ENCODE data around the gene PLXNA3. TPM values are rescaled to one million over a fixed set of nuclear protein-coding genes. Genes with fewer than 3 reads are reported as not detected.

Gene PLXNA3
- total RNA-seq, 1 donor from 2014 or later = 16.7 TPM

- Histone ChIP-seq H3K4me3 (ENCODE audit: low read depth, low read length) (no peak overlapping the region), H3K36me3 (ENCODE audit: control insufficient read depth, insufficient read depth, low read length) (no peaks in the 10 kb centered on the region), H3K27me3 (ENCODE audit: control insufficient read depth, insufficient read depth, low read length) (no peaks in the 10 kb centered on the region)
- no peak for DNase-seq (ENCODE audit: low read depth)
- TF ChIP-seq CTCF (IDR thresholded peaks at IDR 0.05; ENCODE audit: insufficient read depth, low read length, poor library complexity, severe bottlenecking) = no peak
Measured at GRCh38 chrX:154506483-154507332, 48.6 kb downstream of the PLXNA3 start.

GRCh38 chrX:154507673-154508383, 49.7 kb downstream of the PLXNA3 start:
- no peaks in the 10 kb centered on the region for H3K27me3 ChIP-seq (ENCODE audit: control insufficient read depth, insufficient read depth, low read length)
- no peak overlapping the region for H3K4me3 ChIP-seq (ENCODE audit: low read depth, low read length)
- H3K36me3 ChIP-seq (ENCODE audit: control insufficient read depth, insufficient read depth, low read length) = no peaks in the 10 kb centered on the region
- no peak for TF ChIP-seq CTCF (IDR thresholded peaks at IDR 0.05; ENCODE audit: insufficient read depth, low read length, poor library complexity, severe bottlenecking)
- no peak for DNase-seq (ENCODE audit: low read depth)

GRCh38 chrX:154508384-154508745, 50.3 kb downstream of the PLXNA3 start:
- no peak for TF ChIP-seq CTCF (IDR thresholded peaks at IDR 0.05; ENCODE audit: insufficient read depth, low read length, poor library complexity, severe bottlenecking)
- no peak for DNase-seq (ENCODE audit: low read depth)
- no peaks in the 10 kb centered on the region for H3K36me3 ChIP-seq (ENCODE audit: control insufficient read depth, insufficient read depth, low read length)
- H3K4me3 ChIP-seq (ENCODE audit: low read depth, low read length) = no peak overlapping the region
- no peaks in the 10 kb centered on the region for H3K27me3 ChIP-seq (ENCODE audit: control insufficient read depth, insufficient read depth, low read length)

GRCh38 chrX:154509455-154509854, 51.4 kb downstream of the PLXNA3 start:
- H3K4me3 ChIP-seq (ENCODE audit: low read depth, low read length) = no peak overlapping the region
- H3K27me3 ChIP-seq (ENCODE audit: control insufficient read depth, insufficient read depth, low read length) = no peaks in the 10 kb centered on the region
- no peaks in the 10 kb centered on the region for H3K36me3 ChIP-seq (ENCODE audit: control insufficient read depth, insufficient read depth, low read length)
- TF ChIP-seq CTCF (IDR thresholded peaks at IDR 0.05; ENCODE audit: insufficient read depth, low read length, poor library complexity, severe bottlenecking) = no peak
- DNase-seq (ENCODE audit: low read depth) = no peak

GRCh38 chrX:154511761-154512160, 53.7 kb downstream of the PLXNA3 start:
- TF ChIP-seq CTCF (IDR thresholded peaks at IDR 0.05; ENCODE audit: insufficient read depth, low read length, poor library complexity, severe bottlenecking) = no peak
- Histone ChIP-seq H3K27me3 (ENCODE audit: control insufficient read depth, insufficient read depth, low read length) (no peaks in the 10 kb centered on the region), H3K4me3 (ENCODE audit: low read depth, low read length) (no peak overlapping the region), H3K36me3 (ENCODE audit: control insufficient read depth, insufficient read depth, low read length) (no peaks in the 10 kb centered on the region)
- DNase-seq (ENCODE audit: low read depth) = no peak
